Measurements from ENCODE around the gene RELN. TPM values are rescaled to one million over a fixed set of nuclear protein-coding genes. Genes with fewer than 3 reads are reported as not detected.

The RELN gene
- total and polyA plus RNA-seq, 9 of the 15 experiments (the other 6 are each of a cell fraction or from before 2014, with no cell fraction given), result 12.9 to 43.2 (median 18.1) TPM

GRCh38 chr7:103949374-103949773 lies 40.1 kb downstream of the RELN start (continued):
- TF ChIP-seq HNRNPK (IDR thresholded peaks at IDR 0.05; ENCODE audit: low read depth, low read length, poor library complexity, severe bottlenecking) (no peak), HDAC1 (IDR thresholded peaks at IDR 0.05) (no peak), CCAR2 (IDR thresholded peaks at IDR 0.05; ENCODE audit: low read depth, low read length) (no peak), CHAMP1 (IDR thresholded peaks at IDR 0.05) (peak; percentile 62; the same call in 1 of the 2 replicates), HINFP (tag; conservative IDR thresholded peaks at IDR 0.05; ENCODE audit: low read depth) (no peak), LCOR (CRISPR knock-in tag; IDR thresholded peaks at IDR 0.05) (no peak), ZNF316 (IDR thresholded peaks at IDR 0.05) (no peak), ZNF134 (CRISPR knock-in tag; conservative IDR thresholded peaks at IDR 0.05) (no peak), IRF2 (CRISPR knock-in tag; IDR thresholded peaks at IDR 0.05) (no peak), CBFA2T2 (conservative IDR thresholded peaks at IDR 0.05) (peak; percentile 50), CBX1 (IDR thresholded peaks at IDR 0.05; ENCODE audit: low read depth) (no peak), ZNF212 (CRISPR knock-in tag; IDR thresholded peaks at IDR 0.05) (no peak), FOXA1 (IDR thresholded peaks at IDR 0.05; ENCODE audit: borderline replicate concordance) (no peak), MXI1 (IDR thresholded peaks at IDR 0.05; ENCODE audit: low read depth, low read length) (no peak), DPF2 (IDR thresholded peaks at IDR 0.05) (0 out of 2 replicates have a peak, but pooled peaks have one; percentile 17), THAP7 (CRISPR knock-in tag; IDR thresholded peaks at IDR 0.05) (no peak), PHF20 (IDR thresholded peaks at IDR 0.05; ENCODE audit: partially characterized antibody) (no peak), CC2D1A (IDR thresholded peaks at IDR 0.05) (peak; percentile 67; the same call in 1 of the 2 replicates), ELF1 (tag; IDR thresholded peaks at IDR 0.05) (no peak), TRIM24 (IDR thresholded peaks at IDR 0.05) (peak in 1 of 2 experiments; percentile 68; a peak in 2 of 4 replicates), CSDE1 (IDR thresholded peaks at IDR 0.05) (no peak), MECOM (CRISPR knock-in tag; IDR thresholded peaks at IDR 0.05) (no peak), ZNF24 (IDR thresholded peaks at IDR 0.05) (no peak), ZBTB34 (CRISPR knock-in tag; IDR thresholded peaks at IDR 0.05) (no peak), PTBP1 (IDR thresholded peaks at IDR 0.05; ENCODE audit: low read depth, low read length) (no peak), MED1 (CRISPR knock-in tag; IDR thresholded peaks at IDR 0.05; ENCODE audit: borderline replicate concordance) (no peak)
